Measurements from ENCODE around the gene MVK. TPM values are rescaled to one million over a fixed set of nuclear protein-coding genes. Genes with fewer than 3 reads are reported as not detected.

Gene MVK
- polyA plus RNA-seq, 3 donors, result 1.1 to 3.8 (median 1.6) TPM

GRCh38 chr12:109554761-109555160 is 18.8 kb upstream of the MVK start:
- peaks cover 0 to 4% of the 10 kb centered on the region in 2 donors for H3K36me3 Mint-ChIP-seq
- H3K9me3 Mint-ChIP-seq, result no peaks in the 10 kb centered on the region
- H2AFZ ChIP-seq (ENCODE audit: insufficient read depth, low read depth, low read length, poor library complexity, severe bottlenecking), result no peak overlapping the region
- H3K27me3 ChIP-seq (ENCODE audit: control insufficient read depth in 2 of 2, insufficient read depth in 2 of 2, low read length in 2 of 2), result no peaks in the 10 kb centered on the region
- DNase-seq, result no peak
- H4K20me1 ChIP-seq (ENCODE audit: insufficient read depth, low read length), result no peaks in the 10 kb centered on the region
- H3K4me3 Mint-ChIP-seq, result no peak overlapping the region
- no peak overlapping the region for H3K27ac ChIP-seq (ENCODE audit: low read depth in 1 of 2, low read length in 2 of 2)
- H3K4me1 Mint-ChIP-seq, result no peaks in the 10 kb centered on the region
- no peak for TF ChIP-seq CTCF (IDR thresholded peaks at IDR 0.05)
- no peak overlapping the region for H3K9ac ChIP-seq (ENCODE audit: insufficient read depth, low read length, poor library complexity, severe bottlenecking)
- no peak overlapping the region for H3K4me2 ChIP-seq (replicated peaks; ENCODE audit: extremely low read depth, low read length, poor library complexity, severe bottlenecking)
- no peaks in the 10 kb centered on the region for H3K36me3 ChIP-seq (replicated peaks in 1 of 2; ENCODE audit: control insufficient read depth in 1 of 2, insufficient read depth in 2 of 2, low read length in 2 of 2)
- no peaks in the 10 kb centered on the region for H3K9me3 ChIP-seq (replicated peaks in 1 of 2; ENCODE audit: control insufficient read depth in 1 of 2, insufficient read depth in 1 of 2, low read length in 2 of 2)
- no peak overlapping the region for H3K4me3 ChIP-seq (replicated peaks in 1 of 3; ENCODE audit: low read depth in 2 of 3, low read length in 3 of 3)
- WGBS (ENCODE audit: insufficient coverage), result 97% methylated on average over 5 of the region's 6 CpGs
- no peaks in the 10 kb centered on the region for H3K4me1 ChIP-seq (ENCODE audit: control insufficient read depth in 1 of 2, insufficient read depth in 2 of 2, low read length in 2 of 2)
- H3K27ac Mint-ChIP-seq, result no peak overlapping the region
- no peaks in the 10 kb centered on the region for H3K79me2 ChIP-seq (ENCODE audit: insufficient read depth, low read length)
- peaks cover 7 to 11% (median 9%) of the 10 kb centered on the region in 3 donors for H3K27me3 Mint-ChIP-seq (ENCODE audit: low read depth in 3 of 3)
- intact Hi-C loops (cut with micrococcal nuclease), result no loop called here

GRCh38 chr12:109555431-109556315 is 17.9 kb upstream of the MVK start:
- Histone ChIP-seq H3K4me1 (ENCODE audit: control insufficient read depth in 1 of 2, insufficient read depth in 2 of 2, low read length in 2 of 2) (no peaks in the 10 kb centered on the region), H4K20me1 (ENCODE audit: insufficient read depth, low read length) (no peaks in the 10 kb centered on the region), H2AFZ (ENCODE audit: insufficient read depth, low read depth, low read length, poor library complexity, severe bottlenecking) (no peak overlapping the region), H3K27me3 (ENCODE audit: control insufficient read depth in 2 of 2, insufficient read depth in 2 of 2, low read length in 2 of 2) (no peaks in the 10 kb centered on the region), H3K36me3 (replicated peaks in 1 of 2; ENCODE audit: control insufficient read depth in 1 of 2, insufficient read depth in 2 of 2, low read length in 2 of 2) (no peaks in the 10 kb centered on the region), H3K4me2 (replicated peaks; ENCODE audit: extremely low read depth, low read length, poor library complexity, severe bottlenecking) (no peak overlapping the region), H3K4me3 (replicated peaks in 1 of 3; ENCODE audit: low read depth in 2 of 3, low read length in 3 of 3) (no peak overlapping the region), H3K79me2 (ENCODE audit: insufficient read depth, low read length) (no peaks in the 10 kb centered on the region), H3K9me3 (replicated peaks in 1 of 2; ENCODE audit: control insufficient read depth in 1 of 2, insufficient read depth in 1 of 2, low read length in 2 of 2) (no peaks in the 10 kb centered on the region), H3K9ac (ENCODE audit: insufficient read depth, low read length, poor library complexity, severe bottlenecking) (no peak overlapping the region), H3K27ac (ENCODE audit: low read depth in 1 of 2, low read length in 2 of 2) (no peak overlapping the region)
- Mint-ChIP-seq H3K9me3 (no peaks in the 10 kb centered on the region), H3K27ac (no peak overlapping the region), H3K36me3 (peaks cover 0 to 4% of the 10 kb centered on the region in 2 donors), H3K27me3 (ENCODE audit: low read depth in 3 of 3) (peaks cover 1 to 11% (median 7%) of the 10 kb centered on the region in 3 donors), H3K4me1 (no peaks in the 10 kb centered on the region), H3K4me3 (no peak overlapping the region)
- WGBS (ENCODE audit: insufficient coverage), result 96% methylated on average over 17 of the region's 18 CpGs
- intact Hi-C loops (cut with micrococcal nuclease), result no loop called here
- no peak for TF ChIP-seq CTCF (IDR thresholded peaks at IDR 0.05)
- DNase-seq, result no peak

All from CD14-positive monocyte (primary cell).